H1 (cell line): ENCODE data around the gene MOB3B. TPM values are rescaled to one million over a fixed set of nuclear protein-coding genes. Genes with fewer than 3 reads are reported as not detected.

Source experiments
- CTCF ChIA-PET: fragments of 300-600 bp; sonication (Branson Sonifier 250); formaldehyde crosslinking; loops from one replicate; lab custom pipeline; 2021; ENCODE audit not compliant: partially characterized antibody; lab: Charles Lee
- POLR2A ChIA-PET: fragments of 300-600 bp; sonication (Branson Sonifier 250); formaldehyde crosslinking; loops from one replicate; lab custom pipeline; 2021; ENCODE audit warnings: inconsistent platforms; ENCODE audit not compliant: partially characterized antibody; lab: Charles Lee
- DNase-seq, 2 experiments: peaks; one replicate each; pipeline versions ENCODE4 v3.0.0 to v3.0.0-alpha.2; 2010 to 2022; ENCODE audit warnings: low spot score in 2 of 2, low read depth in 1 of 2, mixed read lengths in 1 of 2
- FAIRE-seq: peaks from 2 replicates; lab custom pipeline; 2011; peaks lifted over from hg19 to GRCh38; lab: Jason Lieb, UNC
- H2AFZ ChIP-seq: 2 replicates; pipeline ENCODE4 v1.8.1; 2012; ENCODE audit warnings: low read length, inconsistent platforms
- H2AK5ac ChIP-seq: 2 replicates; pipeline ENCODE4 v1.6.1; 2013; ENCODE audit warnings: low read depth, low read length
- H2BK120ac ChIP-seq: replicated peaks from 2 replicates; pipeline ENCODE3; 2013; ENCODE audit warnings: low read depth, low read length, inconsistent platforms
- H2BK12ac ChIP-seq: 2 replicates; pipeline ENCODE4 v1.6.1; 2013; ENCODE audit warnings: low read depth, low read length
- H2BK15ac ChIP-seq: 2 replicates; pipeline ENCODE4 v1.6.1; 2013; ENCODE audit warnings: low read length
- H2BK20ac ChIP-seq: 2 replicates; pipeline ENCODE4 v1.6.1; 2013; ENCODE audit warnings: low read length
- H2BK5ac ChIP-seq: 2 replicates; pipeline ENCODE4 v1.6.1; 2013; ENCODE audit warnings: low read depth, low read length
- H3K14ac ChIP-seq: 2 replicates; pipeline ENCODE4 v1.6.1; 2013; ENCODE audit warnings: inconsistent platforms; ENCODE audit not compliant: insufficient read length
- H3K18ac ChIP-seq: 2 replicates; pipeline ENCODE4 v1.6.1; 2013; ENCODE audit warnings: low read length; ENCODE audit errors: extremely low read depth
- H3K23ac ChIP-seq: 2 replicates; pipeline ENCODE4 v1.6.1; 2013; ENCODE audit warnings: inconsistent platforms; ENCODE audit not compliant: insufficient read length
- H3K23me2 ChIP-seq: 2 replicates; pipeline ENCODE4 v1.6.1; 2013; ENCODE audit warnings: low read depth, low read length
- H3K27ac ChIP-seq: 2 replicates; pipeline ENCODE4 v1.6.1; 2011; ENCODE audit warnings: low read depth, low read length, inconsistent platforms
- H3K27me3 ChIP-seq, 4 experiments: replicated peaks in 1 of 4; 1 replicate in 1 of 4; 2 replicates in 3 of 4; pipeline versions ENCODE4 v1.6.1 to v1.8.1; 2011 to 2013; ENCODE audit warnings: low read length in 3 of 4, mild to moderate bottlenecking in 3 of 4, inconsistent platforms in 2 of 4, mixed read lengths in 2 of 4, moderate library complexity in 1 of 4; ENCODE audit not compliant: control insufficient read depth in 3 of 4, insufficient read depth in 3 of 4; ENCODE audit errors: extremely low read depth in 1 of 4
- H3K36me3 ChIP-seq, 4 experiments: 2 replicates each; pipeline versions ENCODE4 v1.6.1 to v1.8.1; 2011 to 2013; ENCODE audit warnings: mild to moderate bottlenecking in 4 of 4, low read length in 3 of 4, moderate library complexity in 2 of 4, control low read depth in 1 of 4, inconsistent platforms in 1 of 4; ENCODE audit not compliant: insufficient read depth in 4 of 4, control insufficient read depth in 2 of 4
- H3K4ac ChIP-seq: replicated peaks from 2 replicates; pipeline ENCODE3; 2013; ENCODE audit warnings: low read length, low read depth, mixed read lengths, inconsistent platforms; ENCODE audit not compliant: insufficient read length
- H3K4me1 ChIP-seq, 4 experiments: replicated peaks in 1 of 4; 1 replicate in 1 of 4; 2 replicates in 3 of 4; pipeline versions ENCODE4 v1.6.1 to v1.8.1; 2011 to 2013; ENCODE audit warnings: low read length in 3 of 4, inconsistent platforms in 2 of 4, mixed read lengths in 1 of 4; ENCODE audit not compliant: insufficient read depth in 4 of 4, control insufficient read depth in 3 of 4
- H3K4me2 ChIP-seq, 2 experiments: 2 replicates each; pipeline versions ENCODE4 v1.6.1 to v1.8.1; 2011 to 2013; ENCODE audit warnings: low read depth in 2 of 2, low read length in 2 of 2, control low read depth in 1 of 2, inconsistent platforms in 1 of 2, mild to moderate bottlenecking in 1 of 2; ENCODE audit not compliant: insufficient read depth in 1 of 2
- H3K4me3 ChIP-seq, 4 experiments: fragments of 200-600, 300-600 bp in 1 of 4; sonication (generic), shearing (Covaris generic), sonication (Bioruptor Twin) in 1 of 4; 2 replicates each; pipeline versions ENCODE4 v1.5.1 to v1.8.1; 2011 to 2016; ENCODE audit warnings: low read length in 4 of 4, low read depth in 3 of 4, control low read depth in 2 of 4, inconsistent platforms in 2 of 4, mild to moderate bottlenecking in 2 of 4, mixed read lengths in 1 of 4, moderate library complexity in 1 of 4; ENCODE audit not compliant: insufficient read depth in 2 of 4; ENCODE audit errors: extremely low read depth in 1 of 4
- H3K56ac ChIP-seq: replicated peaks from 2 replicates; pipeline ENCODE3; 2013; ENCODE audit warnings: low read depth, mild to moderate bottlenecking, mixed read lengths, low read length, inconsistent platforms; ENCODE audit not compliant: insufficient read length
- H3K79me1 ChIP-seq: 2 replicates; pipeline ENCODE4 v1.6.1; 2013; ENCODE audit warnings: low read depth, low read length, control low read depth
- H3K79me2 ChIP-seq, 2 experiments: 2 replicates each; pipeline versions ENCODE4 v1.6.1 to v1.8.1; 2012 to 2013; ENCODE audit warnings: low read length in 2 of 2, mild to moderate bottlenecking in 2 of 2, inconsistent platforms in 1 of 2; ENCODE audit not compliant: insufficient read depth in 2 of 2, control insufficient read depth in 1 of 2
- H3K9ac ChIP-seq, 4 experiments: replicated peaks in 1 of 4; 1 replicate in 1 of 4; 2 replicates in 3 of 4; pipeline versions ENCODE4 v1.6.1 to v1.8.1; 2011 to 2013; ENCODE audit warnings: low read depth in 3 of 4, low read length in 3 of 4, control low read depth in 2 of 4, mild to moderate bottlenecking in 2 of 4, moderate library complexity in 2 of 4, inconsistent platforms in 1 of 4; ENCODE audit errors: extremely low read depth in 1 of 4
- H3K9me3 ChIP-seq, 2 experiments: 2 replicates each; pipeline versions ENCODE4 v1.6.1 to v1.8.1; 2012 to 2013; ENCODE audit warnings: mild to moderate bottlenecking in 2 of 2, moderate library complexity in 2 of 2, control low read depth in 1 of 2, inconsistent platforms in 1 of 2, low read depth in 1 of 2, low read length in 1 of 2, mixed read lengths in 1 of 2; ENCODE audit not compliant: insufficient read depth in 2 of 2
- H4K20me1 ChIP-seq, 2 experiments: replicated peaks in 1 of 2; 2 replicates each; pipeline versions ENCODE3 to v1.8.1; 2011 to 2013; ENCODE audit warnings: inconsistent platforms in 2 of 2, low read length in 2 of 2, mild to moderate bottlenecking in 1 of 2; ENCODE audit not compliant: insufficient read depth in 2 of 2, control insufficient read depth in 1 of 2
- H4K5ac ChIP-seq: 2 replicates; pipeline ENCODE4 v1.6.1; 2013; ENCODE audit warnings: low read length, low read depth, mixed read lengths, inconsistent platforms; ENCODE audit not compliant: insufficient read length
- H4K8ac ChIP-seq: 2 replicates; pipeline ENCODE4 v1.8.0; 2013; ENCODE audit warnings: mild to moderate bottlenecking, moderate library complexity, low read length, inconsistent platforms; ENCODE audit not compliant: insufficient read depth; ENCODE audit errors: extremely low read depth
- H4K91ac ChIP-seq: replicated peaks from 2 replicates; pipeline ENCODE3; 2013; ENCODE audit warnings: low read length, mixed read lengths, inconsistent platforms; ENCODE audit not compliant: insufficient read length
- KDM5A ChIP-seq: fragments of 200-600 bp; IDR thresholded peaks from 2 replicates; pipeline ENCODE4 v1.7.1; 2012; ENCODE audit warnings: mild to moderate bottlenecking, low read length, inconsistent platforms, mixed read lengths
- RAD21 ChIP-seq, 2 experiments: IDR thresholded peaks in 1 of 2; conservative IDR thresholded peaks in 1 of 2; 2 replicates each; pipeline ENCODE4 v1.6.1; 2011; ENCODE audit warnings: low read depth in 2 of 2, low read length in 2 of 2, improper control_type of control experiment in 1 of 2, inconsistent platforms in 1 of 2, mild to moderate bottlenecking in 1 of 2, moderate library complexity in 1 of 2
- WGBS, 2 experiments: shearing (Covaris generic) in 1 of 2; methylation state at CpG; one replicate each; pipeline versions ENCODE4 v1.1.6 to v1.1.7; 2013 to 2015; ENCODE audit warnings: low lambda C conversion rate in 2 of 2, mixed read lengths in 2 of 2, inconsistent platforms in 1 of 2, low coverage in 1 of 2, missing lambda C conversion rate in 1 of 2; ENCODE audit not compliant: insufficient replicate concordance in 2 of 2, insufficient coverage in 1 of 2, insufficient read length in 1 of 2; ENCODE audit errors: extremely low coverage in 1 of 2, missing lambda C conversion rate in 1 of 2; 5-methylcytosine and 5-hydroxymethylcytosine counted together
- polyA plus RNA-seq, 7 experiments: library from polyadenylated mRNA; depleted of rRNA in 3 of 7; stranded (reverse) in 5 of 7; unstranded in 2 of 7; fragments of >200 nt in 5 of 7; fragments of 200-250 nt in 2 of 7; gene quantifications; 1 replicate in 5 of 7; 2 replicates in 1 of 7; 4 replicates in 1 of 7; pipeline versions ENCODE4 v1.2.1 to v1.2.3, GENCODE V29; 2011 to 2013; ENCODE audit warnings: missing spikeins in 2 of 7, mixed read lengths in 2 of 7
- total RNA-seq: library from RNA; stranded (reverse); fragmentation: NEBNext Ultra II Directional; extraction: Animal tissue kit (Norgen Biotek cat#: 25700); gene quantifications from 2 replicates; pipeline ENCODE4 v1.2.1, GENCODE V29; 2021
- TF ChIP-seq, protein P1 (sequence below): IDR thresholded peaks from 2 replicates; pipeline ENCODE4 v1.6.1; 2012; ENCODE audit warnings: inconsistent platforms

The MOB3B gene
- total and polyA plus RNA-seq, 2 of the 8 experiments (the other 6 are each of a cell fraction or from before 2014, with no cell fraction given): 12.7 to 16.1 TPM

- no peaks in the 10 kb centered on the region for H3K79me1 ChIP-seq
- H3K4me1 ChIP-seq: peaks cover 5 to 12% (median 9%) of the 10 kb centered on the region in 4 experiments; a peak in 5 of 7 replicates
- H3K56ac ChIP-seq: no peak overlapping the region
- H2BK120ac ChIP-seq: no peak overlapping the region
- POLR2A ChIA-PET: no interaction called here
- H3K14ac ChIP-seq: no peak overlapping the region
- 94% methylated on average over 3 of the region's 3 CpGs; no CpG with 5 or more reads in 1 of the 2 experiments for WGBS, 2 experiments
- H2AFZ ChIP-seq: no peak overlapping the region
- H3K23ac ChIP-seq: no peak overlapping the region
- no peaks in the 10 kb centered on the region; a peak in 1 of 4 replicates for H3K79me2 ChIP-seq
- no peak overlapping the region for H2BK5ac ChIP-seq
- TF ChIP-seq, protein P1, sequence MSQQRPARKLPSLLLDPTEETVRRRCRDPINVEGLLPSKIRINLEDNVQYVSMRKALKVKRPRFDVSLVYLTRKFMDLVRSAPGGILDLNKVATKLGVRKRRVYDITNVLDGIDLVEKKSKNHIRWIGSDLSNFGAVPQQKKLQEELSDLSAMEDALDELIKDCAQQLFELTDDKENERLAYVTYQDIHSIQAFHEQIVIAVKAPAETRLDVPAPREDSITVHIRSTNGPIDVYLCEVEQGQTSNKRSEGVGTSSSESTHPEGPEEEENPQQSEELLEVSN: no peak
- TF ChIP-seq RAD21 (IDR thresholded peaks at IDR 0.05 in 1 of 2, conservative IDR thresholded peaks at IDR 0.05 in 1 of 2; ENCODE audit: low read depth in 2 of 2, low read length in 2 of 2): no peak
- no peak for TF ChIP-seq KDM5A
- TF ChIP-seq, all 59 proteins: peak for 0
- H3K27ac ChIP-seq: no peak overlapping the region
- H3K9me3 ChIP-seq: no peaks in the 10 kb centered on the region
- H4K5ac ChIP-seq: no peak overlapping the region
- H3K36me3 ChIP-seq: no peaks in the 10 kb centered on the region
- H3K4me2 ChIP-seq: no peak overlapping the region
- H2BK15ac ChIP-seq: no peak overlapping the region
- no peak overlapping the region for H4K8ac ChIP-seq
- FAIRE-seq (no peak), DNase-seq (no peak)
- no peak overlapping the region for H3K4ac ChIP-seq
- no peak overlapping the region for H2AK5ac ChIP-seq
- H2BK12ac ChIP-seq: no peak overlapping the region
- H2BK20ac ChIP-seq: no peak overlapping the region
- CTCF ChIA-PET: interaction anchor here (1.0 kb wide), 1 partner anchor 89 kb away, joined by 4 read pairs; no protein-coding TSS in a partner anchor
- H4K20me1 ChIP-seq: no peaks in the 10 kb centered on the region
- no peak overlapping the region for H4K91ac ChIP-seq
- no peak overlapping the region for H3K9ac ChIP-seq
- H3K18ac ChIP-seq: no peak overlapping the region
- H3K4me3 ChIP-seq: no peak overlapping the region
- no peaks in the 10 kb centered on the region for H3K27me3 ChIP-seq
- no peaks in the 10 kb centered on the region for H3K23me2 ChIP-seq
These were observed 134.8 kb downstream of the MOB3B start for GRCh38 chr9:27394826-27395201.
